Tibial artery (tissue), 4 donors: ENCODE measurements around the gene KCNIP4.

ENCODE experiments used
- DNase-seq, 2 donors: peaks; one replicate each; pipeline ENCODE4 v3.0.0-alpha.2; 2019
- H3K27ac ChIP-seq, 2 donors: fragments of 200-600 bp; sonication (generic) in 1 of 2; 1 replicate in 1 of 2; 2 replicates in 1 of 2; pipeline ENCODE4 v1.5.1; 2018 to 2019; ENCODE audit warnings: mild to moderate bottlenecking in 1 of 2
- H3K27me3 ChIP-seq, 2 donors: fragments of 200-600 bp; sonication (generic) in 1 of 2; one replicate each; pipeline versions ENCODE4 v1.5.1 to v1.6.0; 2016 to 2019
- H3K36me3 ChIP-seq, 3 donors: fragments of 200-600 bp; sonication (generic) in 2 of 3; one replicate each; pipeline ENCODE4 v1.5.1; 2016 to 2019; ENCODE audit warnings: mild to moderate bottlenecking in 2 of 3
- H3K4me1 ChIP-seq, 4 donors: fragments of 200-600 bp; sonication (generic) in 2 of 4; 1 replicate in 3 of 4; 2 replicates in 1 of 4; pipeline ENCODE4 v1.5.1; 2016 to 2019
- H3K4me3 ChIP-seq, 2 donors: fragments of 200-600 bp; sonication (generic) in 1 of 2; 1 replicate in 1 of 2; 2 replicates in 1 of 2; pipeline ENCODE4 v1.5.1; 2018 to 2019; ENCODE audit warnings: mild to moderate bottlenecking in 2 of 2
- H3K9me3 ChIP-seq, 3 donors: fragments of 200-600 bp; sonication (generic) in 1 of 3; one replicate each; pipeline ENCODE4 v1.5.1; 2016 to 2019
- intact Hi-C: fragments of 100-400 bp; cut with DNase I; formaldehyde crosslinking; loops from one replicate; pipeline ENCODE4 v1.15.0; 2023; ENCODE audit warnings: low total_unique reads
- TF ChIP-seq, protein P1 (sequence below), 2 experiments: fragments of 200-600 bp in 1 of 2; fragments of 450-650 bp in 1 of 2; IDR thresholded peaks; one replicate each; pipeline ENCODE4 v1.5.1; 2017 to 2019; ENCODE audit warnings: antibody characterized with exemption in 2 of 2, mild to moderate bottlenecking in 1 of 2, moderate library complexity in 1 of 2

Gene KCNIP4

DNA sequence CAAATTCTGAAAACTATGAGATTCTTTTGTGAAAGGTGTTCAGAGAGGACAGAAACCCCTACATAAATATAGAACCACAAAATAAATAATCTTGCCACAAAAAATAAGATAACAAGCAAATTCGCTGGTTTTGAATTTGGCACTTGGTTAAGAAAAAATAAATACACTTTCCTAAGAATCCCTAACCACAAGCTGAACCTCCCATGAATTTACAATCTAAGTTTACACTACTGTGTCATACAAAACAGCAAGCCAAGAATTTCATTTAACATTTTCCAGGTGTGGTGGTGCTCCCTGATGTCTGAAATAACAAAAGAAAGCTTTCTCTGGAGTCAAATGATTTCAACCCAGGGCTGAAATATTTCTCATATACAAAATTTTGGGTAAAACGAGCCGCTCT, 121.0 kb downstream of the KCNIP4 start:
- intact Hi-C loops, result no loop called here
- no peaks in the 10 kb centered on the region for H3K4me1 ChIP-seq
- DNase-seq, result no peak
- H3K4me3 ChIP-seq, result no peak overlapping the region
- TF ChIP-seq, protein P1, sequence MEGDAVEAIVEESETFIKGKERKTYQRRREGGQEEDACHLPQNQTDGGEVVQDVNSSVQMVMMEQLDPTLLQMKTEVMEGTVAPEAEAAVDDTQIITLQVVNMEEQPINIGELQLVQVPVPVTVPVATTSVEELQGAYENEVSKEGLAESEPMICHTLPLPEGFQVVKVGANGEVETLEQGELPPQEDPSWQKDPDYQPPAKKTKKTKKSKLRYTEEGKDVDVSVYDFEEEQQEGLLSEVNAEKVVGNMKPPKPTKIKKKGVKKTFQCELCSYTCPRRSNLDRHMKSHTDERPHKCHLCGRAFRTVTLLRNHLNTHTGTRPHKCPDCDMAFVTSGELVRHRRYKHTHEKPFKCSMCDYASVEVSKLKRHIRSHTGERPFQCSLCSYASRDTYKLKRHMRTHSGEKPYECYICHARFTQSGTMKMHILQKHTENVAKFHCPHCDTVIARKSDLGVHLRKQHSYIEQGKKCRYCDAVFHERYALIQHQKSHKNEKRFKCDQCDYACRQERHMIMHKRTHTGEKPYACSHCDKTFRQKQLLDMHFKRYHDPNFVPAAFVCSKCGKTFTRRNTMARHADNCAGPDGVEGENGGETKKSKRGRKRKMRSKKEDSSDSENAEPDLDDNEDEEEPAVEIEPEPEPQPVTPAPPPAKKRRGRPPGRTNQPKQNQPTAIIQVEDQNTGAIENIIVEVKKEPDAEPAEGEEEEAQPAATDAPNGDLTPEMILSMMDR (IDR thresholded peaks at IDR 0.05), result no peak
- no peaks in the 10 kb centered on the region for H3K27me3 ChIP-seq
- no peaks in the 10 kb centered on the region for H3K36me3 ChIP-seq
- H3K27ac ChIP-seq, result no peak overlapping the region
- H3K9me3 ChIP-seq, result peaks cover 0 to 13% (median 0%) of the 10 kb centered on the region in 3 donors

DNA sequence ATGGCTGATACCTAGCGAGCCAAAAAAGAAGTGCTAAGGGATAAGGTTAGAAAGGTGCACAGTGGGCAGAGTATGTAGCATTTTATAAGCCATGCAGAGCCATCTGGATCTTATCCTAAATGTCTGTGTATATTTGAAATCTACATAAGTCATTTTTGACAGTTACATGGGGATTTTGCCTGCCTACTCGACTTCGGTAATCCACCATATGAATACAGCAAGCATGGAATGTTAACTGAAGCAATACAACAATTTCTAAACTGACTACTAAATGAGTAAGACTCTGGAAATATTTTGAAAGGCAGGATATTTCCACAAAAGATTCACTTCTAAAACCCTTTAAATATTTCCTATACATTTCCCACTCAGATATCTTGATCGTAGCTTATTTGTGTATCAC, 122.5 kb downstream of the KCNIP4 start:
- Histone ChIP-seq H3K4me1 (no peaks in the 10 kb centered on the region), H3K9me3 (peaks cover 0 to 2% (median 0%) of the 10 kb centered on the region in 3 donors), H3K27me3 (no peaks in the 10 kb centered on the region), H3K4me3 (no peak overlapping the region), H3K27ac (no peak overlapping the region), H3K36me3 (no peaks in the 10 kb centered on the region)
- no peak for DNase-seq
- intact Hi-C loops, result no loop called here
- TF ChIP-seq, protein P1 (IDR thresholded peaks at IDR 0.05), result no peak

- DNase-seq, result no peak
- TF ChIP-seq, protein P1 (IDR thresholded peaks at IDR 0.05), result no peak
- Histone ChIP-seq H3K9me3 (peaks cover 0 to 7% (median 0%) of the 10 kb centered on the region in 3 donors), H3K27ac (no peak overlapping the region), H3K36me3 (no peaks in the 10 kb centered on the region), H3K4me3 (no peak overlapping the region), H3K27me3 (no peaks in the 10 kb centered on the region), H3K4me1 (no peaks in the 10 kb centered on the region)
- intact Hi-C loops, result no loop called here
Observed at GRCh38 chr4:21819086-21819485, 129.5 kb downstream of the KCNIP4 start.

DNA sequence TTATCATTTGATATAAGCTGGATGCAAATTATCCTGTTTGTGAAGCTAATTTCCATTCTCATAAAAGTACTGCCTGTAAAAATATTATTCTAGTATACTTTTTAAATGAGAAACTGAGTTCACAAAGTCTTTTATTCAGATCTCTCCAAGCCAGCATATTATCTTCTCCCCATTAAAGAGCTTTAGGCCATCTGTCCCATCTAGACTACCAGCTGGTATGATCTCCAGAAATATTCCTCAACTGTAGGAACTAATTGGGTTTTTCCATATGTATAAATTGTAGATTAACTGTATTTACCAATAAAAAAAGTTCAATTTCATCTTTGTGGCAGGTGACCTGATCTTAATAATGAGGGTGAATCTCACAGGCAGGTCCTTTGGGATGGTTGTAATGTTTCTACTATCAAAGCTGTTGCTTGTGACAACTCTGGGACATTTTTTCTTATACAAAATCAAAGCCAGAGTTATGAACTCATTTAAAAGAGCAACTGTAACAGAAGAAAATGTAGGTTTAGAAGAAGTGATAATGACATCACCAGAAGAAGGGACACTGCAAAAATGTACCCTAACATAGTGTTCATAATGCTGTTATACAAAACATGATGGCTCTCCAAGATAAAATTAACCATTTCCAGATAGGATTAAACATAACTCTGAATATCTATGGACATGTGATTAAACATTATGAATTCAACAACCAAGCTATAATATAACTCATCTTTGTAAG, 132.8 kb downstream of the KCNIP4 start:
- no peaks in the 10 kb centered on the region for H3K27me3 ChIP-seq
- no peaks in the 10 kb centered on the region for H3K4me1 ChIP-seq
- H3K4me3 ChIP-seq, result no peak overlapping the region
- H3K9me3 ChIP-seq, result peaks cover 0 to 7% (median 0%) of the 10 kb centered on the region in 3 donors
- H3K36me3 ChIP-seq, result no peaks in the 10 kb centered on the region
- TF ChIP-seq, protein P1 (IDR thresholded peaks at IDR 0.05), result no peak
- intact Hi-C loops, result no loop called here
- no peak for DNase-seq
- no peak overlapping the region for H3K27ac ChIP-seq

DNA sequence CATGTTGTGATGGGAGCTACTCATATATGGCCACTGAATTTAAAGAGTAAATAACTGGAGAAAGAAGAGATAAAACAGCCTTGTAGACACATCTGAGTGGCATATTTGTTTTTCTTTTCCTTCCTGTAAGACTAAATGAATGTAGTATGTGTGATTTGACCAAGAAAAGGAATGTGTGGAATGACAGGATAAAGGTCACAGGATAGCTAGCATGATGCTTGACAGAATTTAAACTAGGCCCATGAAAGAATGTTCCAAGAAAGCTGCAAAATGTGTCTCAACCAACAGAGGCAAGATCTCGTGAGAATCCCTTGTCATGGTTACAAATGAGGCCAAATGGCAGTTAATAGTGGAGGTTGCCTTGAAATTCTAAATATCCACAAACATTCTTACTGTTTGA, 137.0 kb downstream of the KCNIP4 start:
- DNase-seq, result no peak
- Histone ChIP-seq H3K27ac (no peak overlapping the region), H3K36me3 (no peaks in the 10 kb centered on the region), H3K4me1 (no peaks in the 10 kb centered on the region), H3K9me3 (no peaks in the 10 kb centered on the region), H3K27me3 (no peaks in the 10 kb centered on the region), H3K4me3 (no peak overlapping the region)
- intact Hi-C loops, result no loop called here
- TF ChIP-seq, protein P1 (IDR thresholded peaks at IDR 0.05), result no peak
